ENCODE data around the gene GRHL3. TPM values are rescaled to one million over a fixed set of nuclear protein-coding genes. Genes with fewer than 3 reads are reported as not detected.

Gene GRHL3
- total RNA-seq, 1 donor from 2014 or later, result 6.9 TPM

DNA sequence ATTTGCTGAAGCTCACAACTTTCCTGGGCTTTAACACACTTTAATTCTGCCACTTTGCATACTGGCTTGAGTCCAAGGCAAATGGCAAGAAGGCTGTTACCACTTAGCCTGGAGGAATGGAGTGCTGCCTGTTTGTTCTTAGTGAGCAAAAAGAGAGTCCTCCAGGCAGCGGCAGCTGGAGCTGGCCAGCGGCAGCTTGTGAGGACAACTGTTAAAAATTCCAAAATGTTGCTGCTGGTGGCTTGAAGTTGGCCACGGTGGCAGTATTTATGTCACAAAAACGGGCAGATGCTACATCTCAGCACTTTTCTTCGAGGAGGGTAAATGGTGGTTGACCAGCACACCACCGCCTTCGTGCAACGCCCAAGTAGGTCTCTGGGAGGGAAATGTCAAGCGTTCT, 67.1 kb downstream of the GRHL3 start:
- peaks cover 15% of the 10 kb centered on the region for H3K4me1 ChIP-seq (ENCODE audit: insufficient read depth, low read length)
- Mint-ChIP-seq H3K9me3 (ENCODE audit: unreplicated experiment) (no peaks in the 10 kb centered on the region), H3K27me3 (ENCODE audit: low read depth, unreplicated experiment) (no peaks in the 10 kb centered on the region), H3K27ac (ENCODE audit: unreplicated experiment) (no peak overlapping the region), H3K36me3 (ENCODE audit: low read depth, unreplicated experiment) (peaks cover 21% of the 10 kb centered on the region), H3K4me3 (ENCODE audit: unreplicated experiment) (no peak overlapping the region), H3K4me1 (ENCODE audit: low read depth, unreplicated experiment) (peaks cover 22% of the 10 kb centered on the region)
- no peaks in the 10 kb centered on the region for H4K20me1 ChIP-seq (ENCODE audit: insufficient read depth, low read length)
- no peak for DNase-seq (ENCODE audit: low read depth)
- H3K27me3 ChIP-seq (ENCODE audit: insufficient read depth, low read length), result no peaks in the 10 kb centered on the region
- no peak overlapping the region for H3K9ac ChIP-seq (ENCODE audit: low read length)
- no peaks in the 10 kb centered on the region for H3K79me2 ChIP-seq (ENCODE audit: insufficient read depth, low read length)
- no peaks in the 10 kb centered on the region for H3K9me3 ChIP-seq (ENCODE audit: insufficient read depth, low read depth, low read length)
- H3K36me3 ChIP-seq (ENCODE audit: insufficient read depth, low read length), result no peaks in the 10 kb centered on the region
- H3K4me3 ChIP-seq (ENCODE audit: insufficient read depth, low read depth, low read length), result no peak overlapping the region
- FAIRE-seq, result no peak
- H2AFZ ChIP-seq (ENCODE audit: low read depth, low read length), result no peak overlapping the region
- no peak overlapping the region for H3K4me2 ChIP-seq (ENCODE audit: low read length)
- no peak for TF ChIP-seq EZH2 (IDR thresholded peaks at IDR 0.05; ENCODE audit: insufficient read depth, low read length)
- TF ChIP-seq, protein P1, sequence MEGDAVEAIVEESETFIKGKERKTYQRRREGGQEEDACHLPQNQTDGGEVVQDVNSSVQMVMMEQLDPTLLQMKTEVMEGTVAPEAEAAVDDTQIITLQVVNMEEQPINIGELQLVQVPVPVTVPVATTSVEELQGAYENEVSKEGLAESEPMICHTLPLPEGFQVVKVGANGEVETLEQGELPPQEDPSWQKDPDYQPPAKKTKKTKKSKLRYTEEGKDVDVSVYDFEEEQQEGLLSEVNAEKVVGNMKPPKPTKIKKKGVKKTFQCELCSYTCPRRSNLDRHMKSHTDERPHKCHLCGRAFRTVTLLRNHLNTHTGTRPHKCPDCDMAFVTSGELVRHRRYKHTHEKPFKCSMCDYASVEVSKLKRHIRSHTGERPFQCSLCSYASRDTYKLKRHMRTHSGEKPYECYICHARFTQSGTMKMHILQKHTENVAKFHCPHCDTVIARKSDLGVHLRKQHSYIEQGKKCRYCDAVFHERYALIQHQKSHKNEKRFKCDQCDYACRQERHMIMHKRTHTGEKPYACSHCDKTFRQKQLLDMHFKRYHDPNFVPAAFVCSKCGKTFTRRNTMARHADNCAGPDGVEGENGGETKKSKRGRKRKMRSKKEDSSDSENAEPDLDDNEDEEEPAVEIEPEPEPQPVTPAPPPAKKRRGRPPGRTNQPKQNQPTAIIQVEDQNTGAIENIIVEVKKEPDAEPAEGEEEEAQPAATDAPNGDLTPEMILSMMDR (IDR thresholded peaks at IDR 0.05; ENCODE audit: insufficient read depth, low read depth, low read length), result no peak
- H3K27ac ChIP-seq (ENCODE audit: low read depth, low read length), result no peak overlapping the region

DNA sequence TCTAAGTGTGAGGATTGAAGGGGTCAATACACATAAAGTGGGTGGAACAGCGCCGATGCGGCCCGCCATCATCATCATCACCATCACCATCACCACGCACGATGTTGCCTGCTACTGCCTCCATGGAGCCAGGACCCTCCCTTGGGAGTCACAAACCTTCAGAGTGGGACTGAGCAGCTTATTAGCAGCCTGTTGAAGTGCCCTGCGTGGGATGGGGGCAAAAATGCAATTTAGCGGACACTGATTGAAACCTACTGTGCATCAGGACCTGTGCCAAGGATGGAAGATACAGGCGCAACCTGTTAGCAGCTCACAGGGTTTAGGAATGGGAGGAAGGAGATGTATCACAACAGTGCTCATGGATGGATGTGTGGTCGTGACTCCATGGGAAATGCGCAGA, 67.8 kb downstream of the GRHL3 start:
- peaks cover 29% of the 10 kb centered on the region for H3K4me1 Mint-ChIP-seq (ENCODE audit: low read depth, unreplicated experiment)
- Histone ChIP-seq H3K4me2 (ENCODE audit: low read length) (no peak overlapping the region), H3K27ac (ENCODE audit: low read depth, low read length) (no peak overlapping the region), H3K9me3 (ENCODE audit: insufficient read depth, low read depth, low read length) (no peaks in the 10 kb centered on the region), H3K4me3 (ENCODE audit: insufficient read depth, low read depth, low read length) (no peak overlapping the region), H3K4me1 (ENCODE audit: insufficient read depth, low read length) (peaks cover 21% of the 10 kb centered on the region), H4K20me1 (ENCODE audit: insufficient read depth, low read length) (no peaks in the 10 kb centered on the region), H2AFZ (ENCODE audit: low read depth, low read length) (no peak overlapping the region), H3K79me2 (ENCODE audit: insufficient read depth, low read length) (no peaks in the 10 kb centered on the region), H3K9ac (ENCODE audit: low read length) (no peak overlapping the region), H3K27me3 (ENCODE audit: insufficient read depth, low read length) (no peaks in the 10 kb centered on the region), H3K36me3 (ENCODE audit: insufficient read depth, low read length) (no peaks in the 10 kb centered on the region)
- H3K36me3 Mint-ChIP-seq (ENCODE audit: low read depth, unreplicated experiment), result peaks cover 16% of the 10 kb centered on the region
- H3K27ac Mint-ChIP-seq (ENCODE audit: unreplicated experiment), result no peak overlapping the region
- DNase-seq (ENCODE audit: low read depth) (no peak), FAIRE-seq (no peak)
- no peak overlapping the region for H3K4me3 Mint-ChIP-seq (ENCODE audit: unreplicated experiment)
- no peaks in the 10 kb centered on the region for H3K9me3 Mint-ChIP-seq (ENCODE audit: unreplicated experiment)
- TF ChIP-seq, protein P1 (IDR thresholded peaks at IDR 0.05; ENCODE audit: insufficient read depth, low read depth, low read length), result no peak
- no peak for TF ChIP-seq EZH2 (IDR thresholded peaks at IDR 0.05; ENCODE audit: insufficient read depth, low read length)
- no peaks in the 10 kb centered on the region for H3K27me3 Mint-ChIP-seq (ENCODE audit: low read depth, unreplicated experiment)

DNA sequence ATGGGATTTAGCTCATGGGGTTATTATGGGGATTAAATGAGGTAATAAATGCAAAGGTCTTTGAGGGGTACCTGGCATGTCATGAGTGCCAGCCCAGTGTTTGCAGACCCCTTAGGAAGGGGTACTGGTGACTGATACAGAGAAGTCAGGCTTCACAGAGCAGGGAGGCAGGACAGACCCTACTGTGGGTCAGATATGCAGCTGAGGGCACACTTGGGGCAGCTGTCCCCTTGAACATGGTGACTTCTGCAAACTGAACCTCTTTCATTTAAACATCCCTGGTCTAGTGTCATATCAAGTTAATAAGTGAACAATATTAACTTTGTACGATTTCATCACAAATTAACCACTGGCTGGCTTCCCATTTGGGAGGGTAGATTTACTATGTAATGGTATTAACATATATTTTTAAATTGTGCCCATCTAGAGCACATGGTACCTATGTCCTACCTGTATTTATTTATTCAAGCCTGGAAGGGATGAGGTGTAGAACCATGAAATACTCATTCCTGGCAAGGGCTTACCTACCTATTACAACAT, 68.5 kb downstream of the GRHL3 start:
- no peak for FAIRE-seq
- H3K36me3 Mint-ChIP-seq (ENCODE audit: low read depth, unreplicated experiment), result peaks cover 10% of the 10 kb centered on the region

More for the DNA sequence above, 68.5 kb downstream of the GRHL3 start:
- no peak overlapping the region for H2AFZ ChIP-seq (ENCODE audit: low read depth, low read length)
- TF ChIP-seq, protein P1 (IDR thresholded peaks at IDR 0.05; ENCODE audit: insufficient read depth, low read depth, low read length), result no peak
- no peak for TF ChIP-seq EZH2 (IDR thresholded peaks at IDR 0.05; ENCODE audit: insufficient read depth, low read length)
- no peaks in the 10 kb centered on the region for H3K36me3 ChIP-seq (ENCODE audit: insufficient read depth, low read length)
- H3K27ac Mint-ChIP-seq (ENCODE audit: unreplicated experiment), result no peak overlapping the region
- H3K9me3 ChIP-seq (ENCODE audit: insufficient read depth, low read depth, low read length), result no peaks in the 10 kb centered on the region
- H3K4me1 Mint-ChIP-seq (ENCODE audit: low read depth, unreplicated experiment), result peaks cover 34% of the 10 kb centered on the region
- H3K4me3 Mint-ChIP-seq (ENCODE audit: unreplicated experiment), result no peak overlapping the region
- H3K4me2 ChIP-seq (ENCODE audit: low read length), result no peak overlapping the region
- no peak overlapping the region for H3K4me3 ChIP-seq (ENCODE audit: insufficient read depth, low read depth, low read length)
- DNase-seq (ENCODE audit: low read depth), result no peak
- H3K9me3 Mint-ChIP-seq (ENCODE audit: unreplicated experiment), result no peaks in the 10 kb centered on the region
- no peak overlapping the region for H3K27ac ChIP-seq (ENCODE audit: low read depth, low read length)
- no peaks in the 10 kb centered on the region for H3K27me3 ChIP-seq (ENCODE audit: insufficient read depth, low read length)
- H4K20me1 ChIP-seq (ENCODE audit: insufficient read depth, low read length), result no peaks in the 10 kb centered on the region
- H3K9ac ChIP-seq (ENCODE audit: low read length), result no peak overlapping the region
- H3K4me1 ChIP-seq (ENCODE audit: insufficient read depth, low read length), result peaks cover 23% of the 10 kb centered on the region
- H3K79me2 ChIP-seq (ENCODE audit: insufficient read depth, low read length), result no peaks in the 10 kb centered on the region
- H3K27me3 Mint-ChIP-seq (ENCODE audit: low read depth, unreplicated experiment), result no peaks in the 10 kb centered on the region
